GM23338 (cell line): Measurements from ENCODE around the gene RFX2. TPM values are rescaled to one million over a fixed set of nuclear protein-coding genes. Genes with fewer than 3 reads are reported as not detected.

Experiments used
- ATAC-seq: fragments of 200-7000 bp; cut with Tn5 transposase; 3 replicates; pipeline ENCODE4 v1.9.1; 2020
- DNase-seq: peaks from one replicate; pipeline ENCODE4 v3.0.0-alpha.2; 2015; ENCODE audit warnings: low spot score
- H2AFZ ChIP-seq: fragments of 200-600 bp; sonication (generic); 2 replicates; pipeline ENCODE4 v1.8.0; 2016; ENCODE audit warnings: antibody characterized with exemption, mild to moderate bottlenecking, moderate library complexity
- H3F3A ChIP-seq: fragments of 200-600 bp; sonication (generic); replicated peaks from 2 replicates; pipeline ENCODE4 v1.8.0; 2017; ENCODE audit warnings: antibody characterized with exemption, mixed run types, low read depth
- H3K27ac ChIP-seq: fragments of 200-600 bp; sonication (generic); 2 replicates; pipeline ENCODE4 v1.6.1; 2016; ENCODE audit warnings: low read depth
- H3K27me3 ChIP-seq: fragments of 200-600 bp; sonication (generic); 2 replicates; pipeline ENCODE4 v1.8.0; 2016; ENCODE audit warnings: mild to moderate bottlenecking, mixed run types, moderate library complexity; ENCODE audit not compliant: insufficient read depth
- H3K36me3 ChIP-seq: fragments of 200-600 bp; sonication (generic); 2 replicates; pipeline ENCODE4 v1.8.0; 2016; ENCODE audit warnings: mild to moderate bottlenecking; ENCODE audit not compliant: insufficient read depth
- H3K4me1 ChIP-seq: fragments of 200-600 bp; sonication (generic); 2 replicates; pipeline ENCODE4 v1.8.0; 2016; ENCODE audit warnings: mild to moderate bottlenecking, moderate library complexity; ENCODE audit not compliant: insufficient read depth
- H3K4me2 ChIP-seq: fragments of 200-600 bp; sonication (generic); 2 replicates; pipeline ENCODE4 v1.7.1; 2017; ENCODE audit warnings: mixed run types
- H3K4me3 ChIP-seq: fragments of 200-600 bp; sonication (generic); 2 replicates; pipeline ENCODE4 v1.6.1; 2016; ENCODE audit warnings: mixed run types
- H3K79me2 ChIP-seq: fragments of 200-600 bp; sonication (generic); replicated peaks from 2 replicates; pipeline ENCODE4 v1.8.0; 2017; ENCODE audit warnings: mild to moderate bottlenecking; ENCODE audit not compliant: insufficient read depth
- H3K9me2 ChIP-seq: fragments of 200-600 bp; sonication (generic); 2 replicates; pipeline ENCODE4 v1.8.0; 2017; ENCODE audit not compliant: insufficient read depth
- H4K20me1 ChIP-seq: fragments of 200-600 bp; sonication (generic); replicated peaks from 2 replicates; pipeline ENCODE4 v1.8.0; 2017; ENCODE audit warnings: mild to moderate bottlenecking; ENCODE audit not compliant: insufficient read depth
- H3K27ac Mint-ChIP-seq: 2 replicates; pipeline ENCODE4 v1.8.0; 2020; ENCODE audit warnings: inconsistent platforms, mild to moderate bottlenecking, moderate library complexity, mixed read lengths
- H3K27me3 Mint-ChIP-seq: 3 replicates; pipeline ENCODE4 v1.8.0; 2022; ENCODE audit warnings: low read depth, mild to moderate bottlenecking, moderate library complexity, mixed read lengths, inconsistent platforms; ENCODE audit not compliant: insufficient read depth, poor library complexity
- H3K36me3 Mint-ChIP-seq: 3 replicates; pipeline ENCODE4 v1.8.0; 2021; ENCODE audit warnings: low read depth, mild to moderate bottlenecking, inconsistent platforms, moderate library complexity, mixed read lengths
- H3K4me1 Mint-ChIP-seq: 3 replicates; pipeline ENCODE4 v1.8.0; 2020; ENCODE audit warnings: mild to moderate bottlenecking, inconsistent platforms, mixed read lengths
- H3K4me3 Mint-ChIP-seq: 3 replicates; pipeline ENCODE4 v1.8.0; 2021; ENCODE audit warnings: moderate library complexity, mild to moderate bottlenecking, inconsistent platforms, mixed read lengths
- H3K9me3 Mint-ChIP-seq: 3 replicates; pipeline ENCODE4 v1.8.0; 2020; ENCODE audit warnings: moderate library complexity, mild to moderate bottlenecking, inconsistent platforms, mixed read lengths
- CREB1 ChIP-seq: fragments of 250-450 bp; sonication (Bioruptor Pico); IDR thresholded peaks from 2 replicates; pipeline ENCODE4 v1.5.0; 2020; ENCODE audit warnings: low read depth, mild to moderate bottlenecking, moderate library complexity
- CTCF ChIP-seq, 2 experiments: fragments of 200-600 bp in 1 of 2; sonication (generic) in 1 of 2; conservative IDR thresholded peaks; 2 replicates each; pipeline versions ENCODE4 v1.5.1 to v1.6.1; 2016 to 2017; ENCODE audit warnings: antibody characterized with exemption in 2 of 2, low read depth in 2 of 2, mild to moderate bottlenecking in 2 of 2, moderate library complexity in 1 of 2
- ETS1 ChIP-seq: IDR thresholded peaks from 2 replicates; pipeline ENCODE4 v1.6.1; 2016; ENCODE audit warnings: antibody characterized with exemption
- EZH2 ChIP-seq: fragments of 200-600 bp; sonication (generic); IDR thresholded peaks from one replicate; pipeline ENCODE4 v1.8.0; 2017; ENCODE audit warnings: antibody characterized with exemption, mild to moderate bottlenecking, low read depth; ENCODE audit not compliant: unreplicated experiment
- EZH2phosphoT487 ChIP-seq: fragments of 200-600 bp; sonication (generic); IDR thresholded peaks from one replicate; pipeline ENCODE4 v1.8.1; 2018; ENCODE audit warnings: antibody characterized with exemption; ENCODE audit not compliant: unreplicated experiment
- JUNB ChIP-seq: IDR thresholded peaks from one replicate; pipeline ENCODE4 v1.6.1; 2016; ENCODE audit warnings: antibody characterized with exemption; ENCODE audit not compliant: unreplicated experiment
- NANOG ChIP-seq: IDR thresholded peaks from 2 replicates; pipeline ENCODE4 v1.6.1; 2016; ENCODE audit warnings: antibody characterized with exemption, borderline replicate concordance
- POLR2AphosphoS5 ChIP-seq: IDR thresholded peaks from 2 replicates; pipeline ENCODE4 v1.6.1; 2016; ENCODE audit warnings: antibody characterized with exemption, low read depth
- STAT1 ChIP-seq: IDR thresholded peaks from one replicate; pipeline ENCODE4 v1.6.1; 2016; ENCODE audit warnings: antibody characterized with exemption; ENCODE audit not compliant: unreplicated experiment
- ZNF114 ChIP-seq: fragments of 250-450 bp; sonication (Bioruptor Pico); IDR thresholded peaks from 2 replicates; pipeline ENCODE4 v1.5.0; 2020; ENCODE audit warnings: mild to moderate bottlenecking, moderate library complexity
- ZNF331 ChIP-seq: fragments of 250-450 bp; sonication (Bioruptor Pico); IDR thresholded peaks from 2 replicates; pipeline ENCODE4 v1.5.0; 2020; ENCODE audit warnings: low read depth, mild to moderate bottlenecking, moderate library complexity
- ZNF462 ChIP-seq: fragments of 250-450 bp; sonication (Bioruptor Pico); IDR thresholded peaks from 2 replicates; pipeline ENCODE4 v1.5.0; 2020; ENCODE audit warnings: mild to moderate bottlenecking, moderate library complexity
- polyA plus RNA-seq: library from polyadenylated mRNA; unstranded; fragments of >200 nt; fragmentation: Nextera tagmentation; extraction: Ambion mirVana; gene quantifications from 2 replicates; pipeline ENCODE4 v1.2.1, GENCODE V29; 2016
- total RNA-seq: library from RNA; depleted of rRNA; stranded (reverse); fragments of >200 nt; shearing (Covaris generic); gene quantifications from 2 replicates; pipeline ENCODE4 v1.2.3, GENCODE V29; 2014
- TF ChIP-seq, protein P1 (sequence below): IDR thresholded peaks from one replicate; pipeline ENCODE4 v1.6.1; 2018; ENCODE audit warnings: antibody characterized with exemption; ENCODE audit not compliant: unreplicated experiment

RFX2 gene
- total and polyA plus RNA-seq, 2 experiments from 2014 or later = 4.6 to 13.0 TPM

- DNase-seq (no peak), ATAC-seq (no peak)
- H3K4me3 ChIP-seq = no peak overlapping the region
- no peak overlapping the region for H3K27ac ChIP-seq
- H3K79me2 ChIP-seq = no peaks in the 10 kb centered on the region
- no peaks in the 10 kb centered on the region; the same call in 2 of the 3 replicates for H3K9me3 Mint-ChIP-seq
- H3K27me3 Mint-ChIP-seq = peaks cover 24% of the 10 kb centered on the region
- no peak overlapping the region for H3K27ac Mint-ChIP-seq
- no peaks in the 10 kb centered on the region for H3K27me3 ChIP-seq
- H3K4me1 Mint-ChIP-seq = peaks cover 21% of the 10 kb centered on the region
- TF ChIP-seq CTCF (conservative IDR thresholded peaks at IDR 0.05; ENCODE audit: low read depth in 2 of 2) (no peak), STAT1 (no peak), ETS1 (no peak), CREB1 (CRISPR knock-in tag) (no peak), EZH2phosphoT487 (no peak), POLR2AphosphoS5 (no peak), EZH2 (no peak), ZNF331 (no peak), JUNB (no peak), ZNF114 (CRISPR knock-in tag) (no peak), ZNF462 (CRISPR knock-in tag) (no peak), NANOG (no peak)
- TF ChIP-seq, protein P1, sequence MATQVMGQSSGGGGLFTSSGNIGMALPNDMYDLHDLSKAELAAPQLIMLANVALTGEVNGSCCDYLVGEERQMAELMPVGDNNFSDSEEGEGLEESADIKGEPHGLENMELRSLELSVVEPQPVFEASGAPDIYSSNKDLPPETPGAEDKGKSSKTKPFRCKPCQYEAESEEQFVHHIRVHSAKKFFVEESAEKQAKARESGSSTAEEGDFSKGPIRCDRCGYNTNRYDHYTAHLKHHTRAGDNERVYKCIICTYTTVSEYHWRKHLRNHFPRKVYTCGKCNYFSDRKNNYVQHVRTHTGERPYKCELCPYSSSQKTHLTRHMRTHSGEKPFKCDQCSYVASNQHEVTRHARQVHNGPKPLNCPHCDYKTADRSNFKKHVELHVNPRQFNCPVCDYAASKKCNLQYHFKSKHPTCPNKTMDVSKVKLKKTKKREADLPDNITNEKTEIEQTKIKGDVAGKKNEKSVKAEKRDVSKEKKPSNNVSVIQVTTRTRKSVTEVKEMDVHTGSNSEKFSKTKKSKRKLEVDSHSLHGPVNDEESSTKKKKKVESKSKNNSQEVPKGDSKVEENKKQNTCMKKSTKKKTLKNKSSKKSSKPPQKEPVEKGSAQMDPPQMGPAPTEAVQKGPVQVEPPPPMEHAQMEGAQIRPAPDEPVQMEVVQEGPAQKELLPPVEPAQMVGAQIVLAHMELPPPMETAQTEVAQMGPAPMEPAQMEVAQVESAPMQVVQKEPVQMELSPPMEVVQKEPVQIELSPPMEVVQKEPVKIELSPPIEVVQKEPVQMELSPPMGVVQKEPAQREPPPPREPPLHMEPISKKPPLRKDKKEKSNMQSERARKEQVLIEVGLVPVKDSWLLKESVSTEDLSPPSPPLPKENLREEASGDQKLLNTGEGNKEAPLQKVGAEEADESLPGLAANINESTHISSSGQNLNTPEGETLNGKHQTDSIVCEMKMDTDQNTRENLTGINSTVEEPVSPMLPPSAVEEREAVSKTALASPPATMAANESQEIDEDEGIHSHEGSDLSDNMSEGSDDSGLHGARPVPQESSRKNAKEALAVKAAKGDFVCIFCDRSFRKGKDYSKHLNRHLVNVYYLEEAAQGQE = no peak
- H3K4me2 ChIP-seq = no peak overlapping the region
- no peaks in the 10 kb centered on the region for H3K9me2 ChIP-seq
- H3F3A ChIP-seq = no peaks in the 10 kb centered on the region
- no peaks in the 10 kb centered on the region for H3K36me3 Mint-ChIP-seq
- H3K36me3 ChIP-seq = no peaks in the 10 kb centered on the region
- H3K4me3 Mint-ChIP-seq = no peak overlapping the region
- no peak overlapping the region for H2AFZ ChIP-seq
- H3K4me1 ChIP-seq = no peaks in the 10 kb centered on the region
- no peaks in the 10 kb centered on the region for H4K20me1 ChIP-seq
Measured at GRCh38 chr19:6058518-6059201, 51.6 kb downstream of the RFX2 start.
